GM23338 (cell line): Measurements from ENCODE around the gene C18orf54.

Experiments used
- CREB1 ChIP-seq: fragments of 250-450 bp; sonication (Bioruptor Pico); IDR thresholded peaks from 2 replicates; pipeline ENCODE4 v1.5.0; 2020; ENCODE audit warnings: low read depth, mild to moderate bottlenecking, moderate library complexity
- CTCF ChIP-seq, 2 experiments: fragments of 200-600 bp in 1 of 2; sonication (generic) in 1 of 2; conservative IDR thresholded peaks; 2 replicates each; pipeline versions ENCODE4 v1.5.1 to v1.6.1; 2016 to 2017; ENCODE audit warnings: antibody characterized with exemption in 2 of 2, low read depth in 2 of 2, mild to moderate bottlenecking in 2 of 2, moderate library complexity in 1 of 2
- ETS1 ChIP-seq: IDR thresholded peaks from 2 replicates; pipeline ENCODE4 v1.6.1; 2016; ENCODE audit warnings: antibody characterized with exemption
- EZH2 ChIP-seq: fragments of 200-600 bp; sonication (generic); IDR thresholded peaks from one replicate; pipeline ENCODE4 v1.8.0; 2017; ENCODE audit warnings: antibody characterized with exemption, mild to moderate bottlenecking, low read depth; ENCODE audit not compliant: unreplicated experiment
- EZH2phosphoT487 ChIP-seq: fragments of 200-600 bp; sonication (generic); IDR thresholded peaks from one replicate; pipeline ENCODE4 v1.8.1; 2018; ENCODE audit warnings: antibody characterized with exemption; ENCODE audit not compliant: unreplicated experiment
- JUNB ChIP-seq: IDR thresholded peaks from one replicate; pipeline ENCODE4 v1.6.1; 2016; ENCODE audit warnings: antibody characterized with exemption; ENCODE audit not compliant: unreplicated experiment
- NANOG ChIP-seq: IDR thresholded peaks from 2 replicates; pipeline ENCODE4 v1.6.1; 2016; ENCODE audit warnings: antibody characterized with exemption, borderline replicate concordance
- POLR2AphosphoS5 ChIP-seq: IDR thresholded peaks from 2 replicates; pipeline ENCODE4 v1.6.1; 2016; ENCODE audit warnings: antibody characterized with exemption, low read depth
- REST ChIP-seq: IDR thresholded peaks from one replicate; pipeline ENCODE4 v1.6.1; 2018; ENCODE audit warnings: antibody characterized with exemption; ENCODE audit not compliant: unreplicated experiment
- STAT1 ChIP-seq: IDR thresholded peaks from one replicate; pipeline ENCODE4 v1.6.1; 2016; ENCODE audit warnings: antibody characterized with exemption; ENCODE audit not compliant: unreplicated experiment
- ZNF114 ChIP-seq: fragments of 250-450 bp; sonication (Bioruptor Pico); IDR thresholded peaks from 2 replicates; pipeline ENCODE4 v1.5.0; 2020; ENCODE audit warnings: mild to moderate bottlenecking, moderate library complexity
- ZNF331 ChIP-seq: fragments of 250-450 bp; sonication (Bioruptor Pico); IDR thresholded peaks from 2 replicates; pipeline ENCODE4 v1.5.0; 2020; ENCODE audit warnings: low read depth, mild to moderate bottlenecking, moderate library complexity
- ZNF462 ChIP-seq: fragments of 250-450 bp; sonication (Bioruptor Pico); IDR thresholded peaks from 2 replicates; pipeline ENCODE4 v1.5.0; 2020; ENCODE audit warnings: mild to moderate bottlenecking, moderate library complexity

DNA sequence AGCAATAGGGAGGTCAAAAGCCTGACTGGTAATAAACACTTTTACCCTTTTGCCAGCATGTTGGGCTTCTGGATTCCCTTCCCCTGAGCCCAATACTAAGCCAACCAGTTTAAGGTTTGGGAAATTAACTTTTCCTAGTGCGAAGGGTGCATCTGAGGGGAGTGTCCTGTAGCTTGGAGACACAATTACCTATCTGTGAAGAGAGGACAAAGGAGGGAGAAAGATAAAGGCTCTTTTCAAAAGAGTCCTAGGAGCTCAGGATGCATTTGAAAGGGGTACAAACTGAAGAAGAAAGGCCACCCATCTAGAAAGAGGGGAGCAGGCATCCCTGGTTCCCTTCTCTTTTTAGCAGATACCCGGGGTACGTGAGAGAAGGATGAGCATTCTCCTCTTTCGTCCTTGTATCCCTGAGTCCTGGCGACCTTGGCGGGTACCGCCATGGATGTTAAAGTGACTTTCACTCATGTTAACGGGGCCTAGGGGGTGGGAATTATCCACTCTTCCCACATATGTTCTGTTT, 25.1 kb downstream of the C18orf54 start:
- no peak for TF ChIP-seq REST
- TF ChIP-seq JUNB = no peak
- TF ChIP-seq CTCF (conservative IDR thresholded peaks at IDR 0.05; ENCODE audit: low read depth in 2 of 2) = no peak
- TF ChIP-seq POLR2AphosphoS5 = no peak
- TF ChIP-seq ZNF114 (CRISPR knock-in tag) = no peak
- TF ChIP-seq EZH2 = no peak
- TF ChIP-seq EZH2phosphoT487 = no peak
- TF ChIP-seq CREB1 = no peak
- TF ChIP-seq ETS1 = no peak
- TF ChIP-seq STAT1 = no peak
- no peak for TF ChIP-seq ZNF331 (CRISPR knock-in tag)
- no peak for TF ChIP-seq NANOG
- TF ChIP-seq ZNF462 = no peak
